Retinal pigment epithelial cell (primary cell): ENCODE data around the gene PLD4.

ENCODE experiments used
- DNase-seq: peaks from one replicate; pipeline ENCODE4 v3.0.0-alpha.2; 2010; ENCODE audit warnings: low read depth
- H3K4me3 ChIP-seq: 2 replicates; pipeline ENCODE4 v1.5.1; 2011; ENCODE audit warnings: mild to moderate bottlenecking, low read length, control low read depth, moderate library complexity
- TF ChIP-seq, protein P1 (sequence below): conservative IDR thresholded peaks from 2 replicates; pipeline ENCODE4 v1.5.1; 2011; ENCODE audit warnings: low read depth, low read length, control low read depth, inconsistent platforms

PLD4 gene

DNA sequence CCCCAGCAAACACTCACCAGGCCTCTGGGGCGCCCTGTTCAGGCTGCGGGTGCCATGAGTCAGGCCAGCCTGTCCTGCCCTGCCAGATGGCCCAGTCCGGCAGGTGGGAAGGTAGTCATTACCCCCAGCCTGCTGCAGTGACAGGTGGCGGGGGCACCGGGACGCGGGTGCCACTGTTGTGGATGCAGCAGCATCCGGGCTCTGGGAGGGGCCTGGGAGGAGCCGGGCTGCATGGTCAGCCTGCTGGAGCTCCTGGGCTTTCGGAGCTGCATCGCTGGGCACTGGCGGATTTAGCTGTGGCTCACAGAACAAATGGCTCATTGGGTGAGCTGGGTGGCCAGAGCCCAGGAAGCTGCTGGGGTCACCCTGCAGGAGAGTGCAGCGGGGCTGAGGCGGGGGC lies 46.1 kb upstream of the PLD4 start:
- no peak for DNase-seq
- H3K4me3 ChIP-seq: no peak overlapping the region
- TF ChIP-seq, protein P1, sequence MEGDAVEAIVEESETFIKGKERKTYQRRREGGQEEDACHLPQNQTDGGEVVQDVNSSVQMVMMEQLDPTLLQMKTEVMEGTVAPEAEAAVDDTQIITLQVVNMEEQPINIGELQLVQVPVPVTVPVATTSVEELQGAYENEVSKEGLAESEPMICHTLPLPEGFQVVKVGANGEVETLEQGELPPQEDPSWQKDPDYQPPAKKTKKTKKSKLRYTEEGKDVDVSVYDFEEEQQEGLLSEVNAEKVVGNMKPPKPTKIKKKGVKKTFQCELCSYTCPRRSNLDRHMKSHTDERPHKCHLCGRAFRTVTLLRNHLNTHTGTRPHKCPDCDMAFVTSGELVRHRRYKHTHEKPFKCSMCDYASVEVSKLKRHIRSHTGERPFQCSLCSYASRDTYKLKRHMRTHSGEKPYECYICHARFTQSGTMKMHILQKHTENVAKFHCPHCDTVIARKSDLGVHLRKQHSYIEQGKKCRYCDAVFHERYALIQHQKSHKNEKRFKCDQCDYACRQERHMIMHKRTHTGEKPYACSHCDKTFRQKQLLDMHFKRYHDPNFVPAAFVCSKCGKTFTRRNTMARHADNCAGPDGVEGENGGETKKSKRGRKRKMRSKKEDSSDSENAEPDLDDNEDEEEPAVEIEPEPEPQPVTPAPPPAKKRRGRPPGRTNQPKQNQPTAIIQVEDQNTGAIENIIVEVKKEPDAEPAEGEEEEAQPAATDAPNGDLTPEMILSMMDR: no peak

DNA sequence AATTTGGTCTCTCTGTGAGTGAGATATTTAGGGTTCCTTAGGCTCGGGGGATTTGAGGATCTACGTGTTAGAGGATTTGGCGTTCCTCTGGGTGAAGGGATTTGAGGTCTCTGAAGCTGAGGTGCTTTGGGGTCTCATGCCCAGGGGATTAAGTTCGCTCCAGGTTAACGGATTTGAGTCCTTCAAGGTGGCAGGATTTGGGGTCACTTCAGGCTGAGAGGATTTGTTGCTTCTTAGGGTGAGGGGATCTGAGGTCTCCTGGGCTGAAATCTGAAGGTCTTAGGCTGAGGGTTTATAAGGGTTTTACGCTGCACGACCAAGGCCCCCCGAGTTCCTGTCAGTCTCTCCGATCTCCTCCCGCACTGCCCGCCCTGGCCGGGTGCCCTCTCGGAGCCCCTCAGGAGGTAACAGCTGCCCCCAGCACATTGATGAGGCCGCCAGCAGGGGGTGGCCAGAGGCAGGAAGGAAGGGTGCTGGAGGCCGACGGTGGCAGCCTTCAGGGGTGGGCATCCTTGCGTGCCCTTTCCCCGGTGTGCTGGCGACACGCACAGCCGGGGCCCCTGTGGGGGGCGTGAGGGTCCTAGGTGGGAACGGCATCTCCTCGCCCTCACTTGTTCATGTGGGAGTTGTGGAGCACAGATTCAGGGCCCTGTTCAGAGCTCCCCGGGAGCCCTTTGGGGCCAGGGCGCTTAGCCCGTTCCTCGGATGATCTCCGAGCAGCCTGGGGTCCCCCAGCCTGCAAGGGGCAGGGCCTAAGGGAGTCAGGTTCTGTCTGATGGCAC lies 45.3 kb upstream of the PLD4 start:
- DNase-seq: no peak

DNA sequence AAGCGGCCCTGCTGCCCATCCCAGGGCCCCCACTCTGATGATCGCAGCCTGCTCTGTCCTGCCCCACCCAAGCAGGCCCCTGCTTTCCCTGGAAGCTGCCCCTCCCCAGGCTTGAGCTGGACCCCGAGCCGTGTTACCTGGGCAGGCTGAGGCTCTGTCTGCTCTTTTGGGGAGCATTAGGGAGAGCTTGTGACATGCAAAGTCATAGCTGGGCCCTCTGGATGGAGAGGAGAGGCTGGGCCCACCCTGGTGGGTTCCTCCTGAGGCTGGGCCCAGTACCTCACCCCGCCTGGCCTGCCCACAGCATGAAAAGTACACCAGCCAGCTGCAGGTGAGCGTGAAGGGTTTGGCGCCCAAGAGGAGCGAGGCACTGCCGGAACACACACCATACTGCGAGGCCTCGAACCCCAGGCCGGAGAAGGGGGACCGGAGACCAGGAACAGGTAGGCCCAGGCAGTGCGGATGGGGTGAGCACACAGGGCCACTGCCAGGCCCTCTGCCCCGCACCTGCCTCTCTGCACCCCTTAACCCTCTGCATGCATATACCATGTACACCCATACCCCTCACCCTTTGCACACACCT lies 44.6 kb upstream of the PLD4 start:
- DNase-seq: no peak
- no peak overlapping the region for H3K4me3 ChIP-seq
- TF ChIP-seq, protein P1: no peak

More for the DNA sequence above, 45.3 kb upstream of the PLD4 start:
- TF ChIP-seq, protein P1: peak; percentile 13
- H3K4me3 ChIP-seq: no peak overlapping the region

DNA sequence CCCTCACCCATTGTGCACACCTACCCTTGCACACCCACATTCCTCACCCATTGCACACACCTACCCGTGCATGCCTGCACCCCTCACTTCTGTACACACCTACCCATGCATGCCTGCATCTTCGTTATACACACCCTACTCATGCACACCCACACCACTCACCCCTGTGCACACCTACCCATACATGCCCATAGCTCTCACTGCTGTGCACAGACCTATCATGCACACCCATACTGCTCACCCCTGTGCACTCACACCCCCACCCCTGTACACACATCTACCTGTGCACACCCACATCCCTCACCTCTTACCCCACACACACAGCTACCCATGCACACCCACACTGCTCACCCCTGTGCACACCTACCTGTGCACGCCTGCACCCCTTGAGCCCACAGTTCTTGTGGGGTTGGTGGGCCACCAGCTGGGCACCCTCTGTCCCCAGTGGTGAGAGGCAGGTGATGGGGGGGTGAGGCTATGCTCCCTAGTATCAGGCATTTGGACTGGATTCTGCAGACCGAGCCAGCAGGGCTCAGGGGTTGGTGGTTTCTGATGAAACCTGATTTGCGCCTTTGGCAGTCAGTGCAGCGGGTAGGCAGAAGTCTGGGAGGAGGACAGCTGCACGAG lies 44.0 kb upstream of the PLD4 start:
- TF ChIP-seq, protein P1: no peak
- no peak for DNase-seq
- H3K4me3 ChIP-seq: no peak overlapping the region

DNA sequence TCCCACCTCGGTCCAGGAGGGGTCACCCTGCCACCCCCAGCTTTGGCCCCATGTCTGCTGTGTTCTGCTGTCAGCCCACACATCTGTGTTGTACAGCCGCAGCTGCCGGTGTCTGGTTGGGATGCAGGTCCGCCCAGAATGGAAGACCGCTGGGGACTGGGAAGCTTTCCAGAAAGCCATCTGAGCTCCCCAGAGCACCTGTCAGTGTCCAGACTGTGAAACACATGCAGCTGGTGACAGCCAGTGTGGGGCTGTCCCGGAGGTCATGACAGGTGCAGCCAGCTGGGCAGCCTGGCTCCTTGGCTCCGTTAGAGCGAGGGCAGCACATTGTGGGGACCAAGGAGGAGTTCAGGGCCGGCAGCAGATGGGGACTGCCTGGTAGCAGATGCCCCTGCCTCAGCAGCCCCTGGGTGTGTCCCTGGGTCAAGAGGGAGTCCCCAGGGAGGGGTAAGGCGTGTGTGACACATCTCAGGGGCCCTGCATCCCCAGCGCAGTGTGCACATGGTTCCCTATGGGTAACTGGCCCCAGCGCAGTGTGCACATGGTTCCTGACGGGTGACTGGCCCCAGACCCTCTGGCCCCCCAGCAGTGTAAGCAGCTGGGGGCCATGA lies 43.2 kb upstream of the PLD4 start:
- TF ChIP-seq, protein P1: no peak

DNA sequence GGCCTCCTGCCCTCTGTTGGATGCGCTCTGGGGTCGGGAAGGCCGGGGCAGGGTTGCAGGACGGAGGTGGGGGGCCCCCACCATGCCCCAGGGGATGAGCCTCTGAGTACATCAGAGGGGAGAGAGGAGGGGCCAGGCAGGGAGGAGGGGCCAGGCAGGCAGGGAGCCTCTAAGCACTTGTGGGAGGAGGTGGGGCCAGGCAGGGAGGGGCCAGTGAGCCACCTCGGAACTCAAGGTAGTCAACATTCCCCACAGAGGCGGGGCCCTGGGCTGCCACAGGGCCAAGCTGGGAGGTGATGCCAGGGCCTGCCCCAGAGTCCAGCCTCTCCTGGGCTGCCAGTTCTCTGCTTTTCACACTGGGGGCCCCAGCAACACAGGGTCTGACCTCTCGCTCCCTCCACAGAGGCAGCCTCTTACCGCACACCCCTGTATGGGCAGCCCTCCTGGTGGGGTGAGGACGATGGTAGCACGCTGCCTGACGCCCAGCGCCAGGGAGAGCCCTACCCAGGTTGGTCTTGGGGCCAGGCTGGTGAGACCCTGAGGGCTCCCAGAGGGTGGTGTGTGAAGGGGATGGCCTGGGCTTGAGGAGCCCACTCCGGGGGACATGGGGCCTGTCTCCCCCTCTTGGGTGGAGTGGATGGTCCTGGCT lies 42.2 kb upstream of the PLD4 start:
- TF ChIP-seq, protein P1: no peak
- DNase-seq: no peak
- no peak overlapping the region for H3K4me3 ChIP-seq

More for the DNA sequence above, 43.2 kb upstream of the PLD4 start:
- DNase-seq: no peak
- H3K4me3 ChIP-seq: no peak overlapping the region
